ENCODE results near the gene NPC1L1. TPM values are rescaled to one million over a fixed set of nuclear protein-coding genes. Genes with fewer than 3 reads are reported as not detected.

Gene NPC1L1
- total RNA-seq, 4 donors from 2014 or later = 0.66 to 0.70 (median 0.67) TPM; not detected in 1

DNA sequence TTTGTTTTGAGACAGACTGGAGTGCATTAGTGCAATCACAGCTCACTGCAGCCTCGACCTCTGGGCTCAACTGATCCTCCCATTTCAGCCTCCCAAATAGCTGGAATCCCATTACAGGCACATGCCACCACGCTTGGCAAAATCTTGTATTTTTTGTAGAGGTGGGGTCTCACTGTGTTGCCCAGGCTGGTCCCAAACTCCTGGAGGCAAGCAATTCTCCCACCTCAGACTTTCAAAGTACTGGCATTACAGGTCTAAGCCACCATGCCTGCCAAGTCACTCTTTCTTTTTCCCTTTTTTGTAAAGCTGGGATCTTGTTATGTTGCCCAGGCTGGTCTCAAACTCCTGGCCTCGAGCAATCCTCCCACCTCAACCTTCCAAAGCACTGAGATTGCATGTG is 8.3 kb upstream of the NPC1L1 start:
- no peaks in the 10 kb centered on the region for H3K9me3 ChIP-seq
- peaks cover 0 to 6% (median 0%) of the 10 kb centered on the region in 4 donors for H3K4me1 ChIP-seq
- no peak overlapping the region for H3K4me3 ChIP-seq
- DNase-seq = no peak
- TF ChIP-seq, protein P1, sequence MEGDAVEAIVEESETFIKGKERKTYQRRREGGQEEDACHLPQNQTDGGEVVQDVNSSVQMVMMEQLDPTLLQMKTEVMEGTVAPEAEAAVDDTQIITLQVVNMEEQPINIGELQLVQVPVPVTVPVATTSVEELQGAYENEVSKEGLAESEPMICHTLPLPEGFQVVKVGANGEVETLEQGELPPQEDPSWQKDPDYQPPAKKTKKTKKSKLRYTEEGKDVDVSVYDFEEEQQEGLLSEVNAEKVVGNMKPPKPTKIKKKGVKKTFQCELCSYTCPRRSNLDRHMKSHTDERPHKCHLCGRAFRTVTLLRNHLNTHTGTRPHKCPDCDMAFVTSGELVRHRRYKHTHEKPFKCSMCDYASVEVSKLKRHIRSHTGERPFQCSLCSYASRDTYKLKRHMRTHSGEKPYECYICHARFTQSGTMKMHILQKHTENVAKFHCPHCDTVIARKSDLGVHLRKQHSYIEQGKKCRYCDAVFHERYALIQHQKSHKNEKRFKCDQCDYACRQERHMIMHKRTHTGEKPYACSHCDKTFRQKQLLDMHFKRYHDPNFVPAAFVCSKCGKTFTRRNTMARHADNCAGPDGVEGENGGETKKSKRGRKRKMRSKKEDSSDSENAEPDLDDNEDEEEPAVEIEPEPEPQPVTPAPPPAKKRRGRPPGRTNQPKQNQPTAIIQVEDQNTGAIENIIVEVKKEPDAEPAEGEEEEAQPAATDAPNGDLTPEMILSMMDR (IDR thresholded peaks at IDR 0.05) = no peak
- TF ChIP-seq POLR2A (IDR thresholded peaks at IDR 0.05) = no peak
- no peaks in the 10 kb centered on the region for H3K27me3 ChIP-seq
- H3K36me3 ChIP-seq = no peaks in the 10 kb centered on the region
- no peak overlapping the region for H3K27ac ChIP-seq

DNA sequence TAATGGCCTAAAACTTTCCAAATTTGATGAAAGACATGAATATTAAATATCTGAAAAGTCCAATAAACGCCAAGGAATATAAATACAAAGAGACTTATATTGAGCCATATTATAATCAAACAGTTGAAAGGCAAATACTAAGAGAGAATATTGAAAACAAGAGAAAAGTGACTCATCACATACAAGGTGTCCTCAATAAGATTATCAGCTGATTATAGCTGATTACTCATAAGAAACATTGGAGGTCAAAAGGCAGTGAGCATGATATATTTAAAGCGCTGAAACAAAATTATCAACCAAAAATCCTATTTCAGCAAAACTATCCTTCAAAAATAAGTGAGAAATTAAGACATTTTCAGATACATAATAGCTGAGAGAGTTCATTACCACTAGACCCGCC is 7.8 kb upstream of the NPC1L1 start:
- no peak overlapping the region for H3K27ac ChIP-seq
- H3K4me3 ChIP-seq = no peak overlapping the region
- no peak for TF ChIP-seq POLR2A (IDR thresholded peaks at IDR 0.05)
- TF ChIP-seq, protein P1 (IDR thresholded peaks at IDR 0.05) = no peak
- DNase-seq = no peak
- no peaks in the 10 kb centered on the region for H3K27me3 ChIP-seq
- H3K36me3 ChIP-seq = no peaks in the 10 kb centered on the region
- H3K9me3 ChIP-seq = no peaks in the 10 kb centered on the region
- H3K4me1 ChIP-seq = peaks cover 0 to 6% (median 0%) of the 10 kb centered on the region in 4 donors

DNA sequence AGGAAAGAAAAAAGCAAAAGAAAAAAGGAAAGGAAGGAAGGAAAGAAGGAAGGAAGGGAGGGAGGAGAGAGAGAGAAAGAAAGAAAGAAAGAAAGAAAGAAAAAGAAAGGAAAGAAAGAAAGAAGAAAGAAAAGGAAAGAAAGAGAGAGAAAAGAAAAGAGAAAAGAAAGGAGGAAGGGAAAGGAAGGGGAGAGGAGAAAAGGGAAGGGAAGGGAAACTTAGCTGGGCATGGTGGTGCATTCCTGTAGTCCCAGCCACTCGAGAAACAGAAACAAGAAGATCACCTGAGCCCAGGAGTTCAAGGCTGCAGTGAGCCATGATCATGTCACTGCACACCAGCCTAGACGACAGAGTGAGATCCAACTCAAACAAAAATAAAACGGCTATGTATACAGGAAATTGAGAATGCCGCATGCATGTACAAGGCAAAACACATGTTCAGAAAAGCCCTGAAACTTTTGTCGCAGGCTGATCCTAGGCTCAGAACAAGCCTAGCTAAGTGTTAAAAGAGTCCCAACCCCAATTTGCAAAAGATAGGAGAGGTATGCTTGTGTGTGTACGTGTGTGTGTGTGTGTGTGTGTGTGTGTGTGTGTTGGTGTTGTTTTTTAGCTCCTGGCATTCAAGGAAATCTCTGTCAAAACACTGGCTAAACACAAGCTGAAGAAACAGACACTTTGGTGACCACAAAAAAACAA is 6.6 kb upstream of the NPC1L1 start:
- Histone ChIP-seq H3K27ac (no peak overlapping the region), H3K4me1 (peaks cover 0 to 9% (median 0%) of the 10 kb centered on the region in 4 donors), H3K36me3 (no peaks in the 10 kb centered on the region), H3K4me3 (no peak overlapping the region), H3K27me3 (no peaks in the 10 kb centered on the region), H3K9me3 (no peaks in the 10 kb centered on the region)
- no peak for DNase-seq
- TF ChIP-seq POLR2A (IDR thresholded peaks at IDR 0.05) = no peak
- TF ChIP-seq, protein P1 (IDR thresholded peaks at IDR 0.05) = no peak

DNA sequence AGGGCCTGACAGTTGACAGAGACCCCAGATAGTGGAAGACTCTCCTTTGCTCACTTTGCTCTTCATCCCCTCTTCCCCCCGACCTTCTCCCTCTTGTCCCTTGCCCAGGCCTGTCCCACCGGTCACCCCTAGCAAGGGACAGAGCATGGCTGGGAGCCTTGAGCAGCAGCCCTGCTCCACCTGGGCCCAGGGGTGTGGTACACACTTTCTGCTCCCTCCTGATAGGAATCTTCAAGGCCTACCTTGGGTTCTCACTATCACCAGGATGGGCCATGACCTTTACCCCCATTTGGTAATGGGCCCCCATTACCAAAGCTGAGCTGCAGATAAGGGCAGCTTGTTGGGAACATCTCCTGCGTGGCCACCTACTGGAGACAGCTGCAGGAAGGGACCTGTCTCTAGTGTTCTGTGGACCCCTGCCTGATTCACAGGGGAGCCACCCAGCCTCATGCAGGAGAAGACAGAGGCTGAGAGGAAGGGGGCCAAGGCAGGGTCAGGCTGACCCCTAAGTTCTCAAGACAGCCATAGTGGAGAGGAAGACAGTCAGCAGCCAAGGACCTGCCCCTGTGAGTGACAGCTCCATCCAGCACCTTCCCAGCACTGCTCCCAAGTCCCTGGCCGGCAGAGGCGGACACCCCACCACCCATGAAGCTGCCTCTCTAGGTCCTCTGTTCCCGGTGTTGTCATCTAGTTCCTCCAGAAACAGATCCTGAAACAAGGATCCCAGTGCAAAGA is 913 bp upstream of the NPC1L1 start:
- Histone ChIP-seq H3K36me3 (no peaks in the 10 kb centered on the region), H3K9me3 (no peaks in the 10 kb centered on the region), H3K4me1 (peaks cover 0 to 3% (median 0%) of the 10 kb centered on the region in 4 donors), H3K4me3 (no peak overlapping the region), H3K27ac (no peak overlapping the region), H3K27me3 (no peaks in the 10 kb centered on the region)
- DNase-seq = no peak
- TF ChIP-seq, protein P1 (IDR thresholded peaks at IDR 0.05) = peak in 1 of 6 experiments; percentile 11
- no peak for TF ChIP-seq POLR2A (IDR thresholded peaks at IDR 0.05)

DNA sequence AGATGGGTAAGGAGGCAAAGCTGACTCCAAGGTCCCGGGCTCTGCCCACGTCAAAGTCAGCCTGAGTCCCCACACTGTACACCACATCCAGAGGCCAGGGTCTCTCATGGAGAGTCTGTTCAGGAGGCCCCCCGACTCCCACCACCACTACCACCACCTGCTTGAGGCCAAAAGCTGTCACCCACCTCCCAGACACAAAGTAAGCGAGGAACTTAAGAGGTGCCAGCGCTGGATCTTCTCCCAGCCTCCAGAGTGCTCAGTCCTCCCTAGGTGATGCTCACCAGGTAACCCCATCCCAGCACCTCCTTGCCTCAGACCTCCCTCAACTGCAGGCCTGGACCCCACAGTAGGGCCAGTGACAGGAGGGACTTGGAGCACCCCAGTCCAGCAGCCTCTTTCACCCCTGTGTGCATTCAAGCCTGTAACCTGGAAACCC is 520 bp downstream of the NPC1L1 start:
- no peaks in the 10 kb centered on the region for H3K36me3 ChIP-seq
- DNase-seq = no peak
- H3K9me3 ChIP-seq = no peaks in the 10 kb centered on the region
- no peak overlapping the region for H3K27ac ChIP-seq
- no peaks in the 10 kb centered on the region for H3K27me3 ChIP-seq
- TF ChIP-seq, protein P1 (IDR thresholded peaks at IDR 0.05) = no peak
- TF ChIP-seq POLR2A (IDR thresholded peaks at IDR 0.05) = no peak
- H3K4me1 ChIP-seq = peaks cover 0 to 3% (median 0%) of the 10 kb centered on the region in 4 donors
- H3K4me3 ChIP-seq = no peak overlapping the region
